Measurements from ENCODE around the gene ZFAND3. TPM values are rescaled to one million over a fixed set of nuclear protein-coding genes. Genes with fewer than 3 reads are reported as not detected.

Gene ZFAND3
- polyA plus RNA-seq, 1 donor (not counting 4 experiments of a cell fraction or from before 2014, with no cell fraction given), result 19.6 TPM

DNA sequence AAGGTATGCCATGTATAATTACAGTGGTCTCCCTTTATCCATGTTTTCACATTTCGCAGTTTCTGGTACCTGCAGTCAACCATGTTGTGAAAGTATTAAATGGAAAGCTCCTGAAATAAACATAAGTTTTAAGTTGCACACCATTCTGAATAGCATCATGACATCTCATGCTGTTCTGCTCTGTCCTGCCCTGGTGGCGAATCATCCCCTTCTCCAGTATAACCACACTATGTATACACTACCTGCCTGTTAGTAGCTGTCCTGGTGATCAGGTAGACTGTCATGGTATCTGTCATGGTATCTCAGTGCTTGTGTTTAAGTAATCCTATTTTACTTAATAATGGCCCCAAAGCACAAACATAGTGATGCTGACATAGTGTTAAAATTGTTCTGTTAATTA is 97.1 kb downstream of the ZFAND3 start:
- H3K4me2 ChIP-seq (ENCODE audit: control insufficient read depth, extremely low read depth, insufficient read depth, low read depth, low read length), result no peak overlapping the region
- peaks cover 6% of the 10 kb centered on the region for H3K9me1 ChIP-seq (ENCODE audit: control insufficient read depth, extremely low read depth, insufficient read depth, low read length)
- H4K20me1 ChIP-seq (ENCODE audit: control insufficient read depth, extremely low read depth, insufficient read depth, low read length), result peaks cover 26% of the 10 kb centered on the region
- dilution Hi-C loops (cut with MboI; ENCODE audit: extremely low pct_ligation_motif_present, low sequenced_read_pairs), result no loop called here
- FAIRE-seq (peak; percentile 41), DNase-seq (ENCODE audit: low read depth, low spot score) (no peak)
- H3K9ac ChIP-seq (ENCODE audit: control insufficient read depth, extremely low read depth, insufficient read depth, low read length), result no peak overlapping the region
- no peak overlapping the region for H2AFZ ChIP-seq (ENCODE audit: control insufficient read depth, low read length)
- no peaks in the 10 kb centered on the region for H3K9me3 ChIP-seq (ENCODE audit: control insufficient read depth, low read depth, low read length)
- no peaks in the 10 kb centered on the region for H3K27me3 ChIP-seq (ENCODE audit: control insufficient read depth, extremely low read depth, insufficient read depth, low read length)
- TF ChIP-seq, protein P1, sequence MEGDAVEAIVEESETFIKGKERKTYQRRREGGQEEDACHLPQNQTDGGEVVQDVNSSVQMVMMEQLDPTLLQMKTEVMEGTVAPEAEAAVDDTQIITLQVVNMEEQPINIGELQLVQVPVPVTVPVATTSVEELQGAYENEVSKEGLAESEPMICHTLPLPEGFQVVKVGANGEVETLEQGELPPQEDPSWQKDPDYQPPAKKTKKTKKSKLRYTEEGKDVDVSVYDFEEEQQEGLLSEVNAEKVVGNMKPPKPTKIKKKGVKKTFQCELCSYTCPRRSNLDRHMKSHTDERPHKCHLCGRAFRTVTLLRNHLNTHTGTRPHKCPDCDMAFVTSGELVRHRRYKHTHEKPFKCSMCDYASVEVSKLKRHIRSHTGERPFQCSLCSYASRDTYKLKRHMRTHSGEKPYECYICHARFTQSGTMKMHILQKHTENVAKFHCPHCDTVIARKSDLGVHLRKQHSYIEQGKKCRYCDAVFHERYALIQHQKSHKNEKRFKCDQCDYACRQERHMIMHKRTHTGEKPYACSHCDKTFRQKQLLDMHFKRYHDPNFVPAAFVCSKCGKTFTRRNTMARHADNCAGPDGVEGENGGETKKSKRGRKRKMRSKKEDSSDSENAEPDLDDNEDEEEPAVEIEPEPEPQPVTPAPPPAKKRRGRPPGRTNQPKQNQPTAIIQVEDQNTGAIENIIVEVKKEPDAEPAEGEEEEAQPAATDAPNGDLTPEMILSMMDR (optimal IDR thresholded peaks at IDR 0.05 in 1 of 3, IDR thresholded peaks at IDR 0.05 in 1 of 3, conservative IDR thresholded peaks at IDR 0.05 in 1 of 3; ENCODE audit: extremely low read depth in 1 of 3, insufficient read depth in 2 of 3, low read length in 3 of 3), result no peak
- no peak for TF ChIP-seq EZH2 (IDR thresholded peaks at IDR 0.05; ENCODE audit: low read length)
- peaks cover 0 to 4% of the 10 kb centered on the region in 2 experiments for H3K36me3 ChIP-seq (ENCODE audit: control insufficient read depth in 2 of 2, extremely low read depth in 1 of 2, insufficient read depth in 2 of 2, low read length in 2 of 2)
- H3K79me2 ChIP-seq (ENCODE audit: control insufficient read depth, insufficient read depth, low read length), result peaks cover 88% of the 10 kb centered on the region
- no peak overlapping the region for H3K27ac ChIP-seq (ENCODE audit: control insufficient read depth, insufficient read depth, low read length)
- peaks cover 31% of the 10 kb centered on the region for H3K4me1 ChIP-seq (ENCODE audit: control insufficient read depth, extremely low read depth, insufficient read depth, low read length)
- no peak overlapping the region for H3K4me3 ChIP-seq (ENCODE audit: control insufficient read depth in 2 of 3, extremely low read depth in 1 of 3, insufficient read depth in 2 of 3, low read depth in 1 of 3, low read length in 3 of 3)

DNA sequence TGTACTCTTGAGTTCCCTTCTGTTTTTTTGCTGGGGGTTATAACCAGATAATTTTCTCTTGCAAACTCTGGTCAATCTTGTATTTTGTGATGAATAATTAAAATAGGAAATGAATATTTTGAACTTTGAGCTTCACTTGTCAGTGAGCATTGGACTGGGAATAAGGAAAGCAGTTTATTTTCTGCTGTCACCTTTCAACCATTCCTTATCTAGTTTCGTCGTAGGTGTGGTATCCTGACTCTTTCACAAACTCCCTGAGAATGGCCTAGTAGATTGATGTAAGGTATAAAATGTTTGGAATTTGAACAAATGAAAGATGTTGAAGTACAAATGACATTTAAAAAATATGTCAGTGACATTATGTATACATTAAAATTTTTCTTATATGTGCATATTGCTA is 98.0 kb downstream of the ZFAND3 start:
- H3K27me3 ChIP-seq (ENCODE audit: control insufficient read depth, extremely low read depth, insufficient read depth, low read length), result no peaks in the 10 kb centered on the region
- peaks cover 35% of the 10 kb centered on the region for H3K4me1 ChIP-seq (ENCODE audit: control insufficient read depth, extremely low read depth, insufficient read depth, low read length)
- H3K4me2 ChIP-seq (ENCODE audit: control insufficient read depth, extremely low read depth, insufficient read depth, low read depth, low read length), result no peak overlapping the region
- H3K27ac ChIP-seq (ENCODE audit: control insufficient read depth, insufficient read depth, low read length), result no peak overlapping the region
- dilution Hi-C loops (cut with MboI; ENCODE audit: extremely low pct_ligation_motif_present, low sequenced_read_pairs), result no loop called here
- no peak overlapping the region for H2AFZ ChIP-seq (ENCODE audit: control insufficient read depth, low read length)
- DNase-seq (ENCODE audit: low read depth, low spot score), result no peak
- H3K9me1 ChIP-seq (ENCODE audit: control insufficient read depth, extremely low read depth, insufficient read depth, low read length), result peaks cover 6% of the 10 kb centered on the region
- peaks cover 22% of the 10 kb centered on the region for H4K20me1 ChIP-seq (ENCODE audit: control insufficient read depth, extremely low read depth, insufficient read depth, low read length)
- peaks cover 84% of the 10 kb centered on the region for H3K79me2 ChIP-seq (ENCODE audit: control insufficient read depth, insufficient read depth, low read length)
- peaks cover 0 to 4% of the 10 kb centered on the region in 2 experiments for H3K36me3 ChIP-seq (ENCODE audit: control insufficient read depth in 2 of 2, extremely low read depth in 1 of 2, insufficient read depth in 2 of 2, low read length in 2 of 2)
- TF ChIP-seq, protein P1 (optimal IDR thresholded peaks at IDR 0.05 in 1 of 3, IDR thresholded peaks at IDR 0.05 in 1 of 3, conservative IDR thresholded peaks at IDR 0.05 in 1 of 3; ENCODE audit: extremely low read depth in 1 of 3, insufficient read depth in 2 of 3, low read length in 3 of 3), result no peak
- no peak for TF ChIP-seq EZH2 (IDR thresholded peaks at IDR 0.05; ENCODE audit: low read length)
- no peak overlapping the region for H3K9ac ChIP-seq (ENCODE audit: control insufficient read depth, extremely low read depth, insufficient read depth, low read length)
- no peak overlapping the region for H3K4me3 ChIP-seq (ENCODE audit: control insufficient read depth in 2 of 3, extremely low read depth in 1 of 3, insufficient read depth in 2 of 3, low read depth in 1 of 3, low read length in 3 of 3)
- FAIRE-seq, result no peak
- no peaks in the 10 kb centered on the region for H3K9me3 ChIP-seq (ENCODE audit: control insufficient read depth, low read depth, low read length)

Data from keratinocyte (primary cell).